Left lobe of liver (tissue), 2 donors: ENCODE measurements around the gene TBC1D7. TPM values are rescaled to one million over a fixed set of nuclear protein-coding genes. Genes with fewer than 3 reads are reported as not detected.

Experiments used
- ATAC-seq: fragments of 200-7000 bp; cut with Tn5 transposase; one replicate; pipeline ENCODE4 v1.9.1; 2020; ENCODE audit warnings: mild to moderate bottlenecking, moderate library complexity
- DNase-seq: peaks from one replicate; pipeline ENCODE4 v3.0.0-alpha.2; 2020; ENCODE audit warnings: low spot score
- total RNA-seq: library from RNA; stranded (reverse); gene quantifications from one replicate; pipeline ENCODE4 v1.2.1, GENCODE V29; 2021
- donor health status: DM: no; HTN: no; CAD: no; lungs with moderate emphysema.
- donor health status: DM: no; HTN: yes; CAD: no.

TBC1D7 gene
- total RNA-seq, result 10.4 TPM

GRCh38 chr6:13328076-13328874, at the start of gene TBC1D7:
Gene TBC1D7 (minus strand): TSS chr6:13328537. CDS start chr6:13326898, 1,639 bp downstream.
- peak; percentile 97 for ATAC-seq
- DNase-seq, result peak; percentile 94

- DNase-seq, result no peak
- no peak for ATAC-seq
These were observed 48.9 kb upstream of the TBC1D7 start for GRCh38 chr6:13377054-13377758.

- no peak for DNase-seq
- ATAC-seq, result no peak
These were observed 47.1 kb upstream of the TBC1D7 start for GRCh38 chr6:13375360-13375878.

GRCh38 chr6:13373919-13374318, 45.6 kb upstream of the TBC1D7 start:
- no peak for ATAC-seq
- DNase-seq, result no peak

GRCh38 chr6:13373488-13373886, 45.1 kb upstream of the TBC1D7 start:
- ATAC-seq (no peak), DNase-seq (no peak)

GRCh38 chr6:13372688-13373487, 44.6 kb upstream of the TBC1D7 start:
- no peak for DNase-seq
- ATAC-seq, result no peak

GRCh38 chr6:13372076-13372475, 43.7 kb upstream of the TBC1D7 start:
- no peak for DNase-seq
- no peak for ATAC-seq

GRCh38 chr6:13371421-13372072, 43.2 kb upstream of the TBC1D7 start:
- DNase-seq (no peak), ATAC-seq (no peak)

- no peak for DNase-seq
- ATAC-seq, result no peak
These were observed 42.3 kb upstream of the TBC1D7 start for GRCh38 chr6:13370623-13371022.

- ATAC-seq, result no peak
These were observed 41.3 kb upstream of the TBC1D7 start for GRCh38 chr6:13369591-13369990.

GRCh38 chr6:13368731-13369115, 40.4 kb upstream of the TBC1D7 start:
- no peak for ATAC-seq
- DNase-seq, result no peak

More at GRCh38 chr6:13369591-13369990, 41.3 kb upstream of the TBC1D7 start:
- DNase-seq, result no peak

- ATAC-seq (no peak), DNase-seq (no peak)
These were observed 39.9 kb upstream of the TBC1D7 start for GRCh38 chr6:13368079-13368730.

GRCh38 chr6:13367396-13367795, 39.1 kb upstream of the TBC1D7 start:
- ATAC-seq (no peak), DNase-seq (no peak)

GRCh38 chr6:13365320-13365719, 37.0 kb upstream of the TBC1D7 start:
- no peak for ATAC-seq
- no peak for DNase-seq

- DNase-seq (no peak), ATAC-seq (no peak)
These were observed 36.5 kb upstream of the TBC1D7 start for GRCh38 chr6:13364842-13365241.

- ATAC-seq, result no peak
These were observed 34.1 kb upstream of the TBC1D7 start for GRCh38 chr6:13362412-13362811.

GRCh38 chr6:13360671-13361540, 32.6 kb upstream of the TBC1D7 start:
- DNase-seq (no peak), ATAC-seq (no peak)

More at GRCh38 chr6:13362412-13362811, 34.1 kb upstream of the TBC1D7 start:
- no peak for DNase-seq

GRCh38 chr6:13359287-13359686, 30.9 kb upstream of the TBC1D7 start:
- DNase-seq (no peak), ATAC-seq (no peak)

GRCh38 chr6:13358511-13358910, 30.2 kb upstream of the TBC1D7 start:
- ATAC-seq (no peak), DNase-seq (no peak)
